Body of pancreas (tissue), 4 donors: ENCODE data around the gene MGME1.

Experiments used
- POLR2A ChIP-seq, 3 donors: fragments of 450-650 bp; IDR thresholded peaks; one replicate each; pipeline ENCODE4 v1.6.1; 2016; ENCODE audit warnings: antibody characterized with exemption in 3 of 3, mild to moderate bottlenecking in 2 of 3
- TF ChIP-seq, protein P1 (sequence below), 7 experiments: fragments of 450-650 bp in 4 of 7; fragments of 200-600 bp in 3 of 7; sonication (generic) in 3 of 7; IDR thresholded peaks; one replicate each; pipeline ENCODE4 v1.5.1; 2016 to 2019; ENCODE audit warnings: antibody characterized with exemption in 7 of 7

DNA sequence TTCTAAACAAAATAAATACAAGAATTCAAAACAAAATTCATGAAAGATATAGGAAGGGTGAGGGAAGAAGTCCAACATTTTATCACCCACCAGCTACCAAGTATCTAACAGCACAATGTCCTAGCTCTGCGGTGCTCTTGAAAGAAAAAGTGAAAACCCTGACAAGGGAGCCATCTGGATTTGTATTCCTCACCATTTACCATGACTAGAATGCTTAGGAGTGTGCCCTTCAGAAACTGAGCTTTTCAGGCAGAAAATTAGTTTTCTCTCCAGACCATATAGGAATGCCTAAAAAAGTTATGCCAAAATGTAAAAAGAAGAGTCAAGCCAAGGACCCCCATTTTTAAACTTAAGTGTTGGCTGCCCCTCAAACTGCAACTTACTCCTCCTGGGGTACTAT is 4.7 kb upstream of the MGME1 start:
- TF ChIP-seq, protein P1, sequence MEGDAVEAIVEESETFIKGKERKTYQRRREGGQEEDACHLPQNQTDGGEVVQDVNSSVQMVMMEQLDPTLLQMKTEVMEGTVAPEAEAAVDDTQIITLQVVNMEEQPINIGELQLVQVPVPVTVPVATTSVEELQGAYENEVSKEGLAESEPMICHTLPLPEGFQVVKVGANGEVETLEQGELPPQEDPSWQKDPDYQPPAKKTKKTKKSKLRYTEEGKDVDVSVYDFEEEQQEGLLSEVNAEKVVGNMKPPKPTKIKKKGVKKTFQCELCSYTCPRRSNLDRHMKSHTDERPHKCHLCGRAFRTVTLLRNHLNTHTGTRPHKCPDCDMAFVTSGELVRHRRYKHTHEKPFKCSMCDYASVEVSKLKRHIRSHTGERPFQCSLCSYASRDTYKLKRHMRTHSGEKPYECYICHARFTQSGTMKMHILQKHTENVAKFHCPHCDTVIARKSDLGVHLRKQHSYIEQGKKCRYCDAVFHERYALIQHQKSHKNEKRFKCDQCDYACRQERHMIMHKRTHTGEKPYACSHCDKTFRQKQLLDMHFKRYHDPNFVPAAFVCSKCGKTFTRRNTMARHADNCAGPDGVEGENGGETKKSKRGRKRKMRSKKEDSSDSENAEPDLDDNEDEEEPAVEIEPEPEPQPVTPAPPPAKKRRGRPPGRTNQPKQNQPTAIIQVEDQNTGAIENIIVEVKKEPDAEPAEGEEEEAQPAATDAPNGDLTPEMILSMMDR (IDR thresholded peaks at IDR 0.05): no peak
- TF ChIP-seq POLR2A (IDR thresholded peaks at IDR 0.05): no peak
